Thoracic aorta (tissue), 2 donors: Measurements from ENCODE around the gene C2orf76. TPM values are rescaled to one million over a fixed set of nuclear protein-coding genes. Genes with fewer than 3 reads are reported as not detected.

Source experiments
- ATAC-seq: fragments of 150-250 bp; one replicate; pipeline ENCODE4 v1.8.0; 2017; ENCODE audit warnings: low read depth; ENCODE audit not compliant: insufficient number of reproducible peaks, low FRiP score
- DNase-seq: peaks from one replicate; pipeline ENCODE4 v3.0.0-alpha.2; 2020; ENCODE audit warnings: low spot score
- H3K27ac ChIP-seq, 2 donors: fragments of 200-600 bp; sonication (generic); 1 replicate in 1 of 2; 2 replicates in 1 of 2; pipeline ENCODE4 v1.5.1; 2016; ENCODE audit warnings: mild to moderate bottlenecking in 2 of 2, moderate library complexity in 2 of 2
- H3K27me3 ChIP-seq: fragments of 200-600 bp; sonication (generic); replicated peaks from 2 replicates; pipeline ENCODE4 v1.6.0; 2016; ENCODE audit warnings: mild to moderate bottlenecking; ENCODE audit not compliant: insufficient read depth
- H3K36me3 ChIP-seq: fragments of 200-600 bp; sonication (generic); one replicate; pipeline ENCODE4 v1.5.1; 2016
- H3K4me1 ChIP-seq, 2 donors: fragments of 200-600 bp; sonication (generic); 1 replicate in 1 of 2; 2 replicates in 1 of 2; pipeline versions ENCODE4 v1.5.1 to v1.6.0; 2016; ENCODE audit warnings: low read depth in 2 of 2, mild to moderate bottlenecking in 1 of 2; ENCODE audit not compliant: control insufficient read depth in 1 of 2
- H3K4me3 ChIP-seq: fragments of 200-600 bp; sonication (generic); 2 replicates; pipeline ENCODE4 v1.5.1; 2016; ENCODE audit warnings: mild to moderate bottlenecking
- H3K9me3 ChIP-seq: fragments of 200-600 bp; sonication (generic); 2 replicates; pipeline ENCODE4 v1.5.1; 2016
- CTCF ChIP-seq: fragments of 200-600 bp; sonication (generic); IDR thresholded peaks from one replicate; pipeline ENCODE4 v1.5.1; 2019; ENCODE audit warnings: antibody characterized with exemption
- total RNA-seq, 2 donors: library from RNA; depleted of rRNA; stranded (reverse); fragments of >200 nt; gene quantifications; one replicate each; pipeline versions ENCODE4 v1.1.0 to v1.2.3, GENCODE V29; 2016

Gene C2orf76
- total RNA-seq, 2 donors from 2014 or later, result 2.2 to 6.5 TPM

GRCh38 chr2:119254601-119255080 is 112.0 kb downstream of the C2orf76 start:
- ATAC-seq (no peak), DNase-seq (no peak)
- H3K36me3 ChIP-seq, result peaks cover 7% of the 10 kb centered on the region
- peaks cover 7 to 17% of the 10 kb centered on the region in 2 donors for H3K4me1 ChIP-seq
- no peak overlapping the region for H3K27ac ChIP-seq
- no peak overlapping the region for H3K4me3 ChIP-seq
- no peaks in the 10 kb centered on the region for H3K27me3 ChIP-seq
- no peaks in the 10 kb centered on the region for H3K9me3 ChIP-seq
- TF ChIP-seq CTCF, result no peak

- DNase-seq (no peak), ATAC-seq (no peak)
- H3K36me3 ChIP-seq, result peaks cover 7% of the 10 kb centered on the region
- H3K9me3 ChIP-seq, result no peaks in the 10 kb centered on the region
- H3K27ac ChIP-seq, result no peak overlapping the region
- no peak for TF ChIP-seq CTCF
- peaks cover 7 to 17% of the 10 kb centered on the region in 2 donors for H3K4me1 ChIP-seq
- no peaks in the 10 kb centered on the region for H3K27me3 ChIP-seq
- H3K4me3 ChIP-seq, result no peak overlapping the region
These were observed 112.7 kb downstream of the C2orf76 start for GRCh38 chr2:119253760-119254600.

GRCh38 chr2:119253114-119253702 is 113.4 kb downstream of the C2orf76 start:
- ATAC-seq, result no peak
- TF ChIP-seq CTCF, result no peak
- peak overlapping the region in 1 of 2 donors; percentile 50 for H3K27ac ChIP-seq
- H3K36me3 ChIP-seq, result peaks cover 7% of the 10 kb centered on the region
- no peak for DNase-seq
- no peaks in the 10 kb centered on the region for H3K9me3 ChIP-seq
- H3K27me3 ChIP-seq, result no peaks in the 10 kb centered on the region
- H3K4me1 ChIP-seq, result peaks cover 7 to 17% of the 10 kb centered on the region in 2 donors
- no peak overlapping the region for H3K4me3 ChIP-seq

Other genes with a start within 250 kb of the C2orf76 start
- gene C1QL2, start 208.1 kb downstream of the C2orf76 start, total RNA-seq, result not detected
- gene STEAP3, start 143.0 kb downstream of the C2orf76 start, total RNA-seq, result 10 to 100 TPM; 17.9 to 31.4 TPM
- gene DBI, start 143 bp upstream of the C2orf76 start, total RNA-seq, result 10 to 100 TPM; 63.8 to 68.6 TPM
- gene TMEM37, start 65.0 kb upstream of the C2orf76 start, total RNA-seq, result 10 to 100 TPM in 1 of 2 donors, 1 to 10 TPM in 1; 4.9 to 12.3 TPM
- gene SCTR, start 157.6 kb upstream of the C2orf76 start, total RNA-seq, result not detected
- under 1 TPM in 1 of 2 donors, not detected in 1; 0.56 TPM for gene CFAP221, start 177.6 kb upstream of the C2orf76 start, total RNA-seq